Activated naive CD8-positive, alpha-beta T cell treated with anti-CD3 and anti-CD28 coated beads, Interleukin-2, amount 10 ng/mL, durations not matched to agents 7 days and 5 days (primary cell): ENCODE results near the gene C3orf80. TPM values are rescaled to one million over a fixed set of nuclear protein-coding genes. Genes with fewer than 3 reads are reported as not detected.
"Not testable (repeated sequence)": the region's sequence is repeated elsewhere in the genome, so short reads cannot be mapped to it uniquely, and the experiment has no call there.

Experiments used
- ATAC-seq: fragments of 150-1000 bp; cut with Tn5 transposase; one replicate; pipeline ENCODE4 v1.10.0; 2021; ENCODE audit warnings: low read depth, moderate library complexity
- POLR2A ChIA-PET: fragments of 350-600 bp; sonication (Branson Sonifier 250); formaldehyde crosslinking; loops from one replicate; lab custom pipeline; 2021; ENCODE audit warnings: antibody characterized with exemption; lab: Charles Lee
- DNase-seq: peaks from one replicate; pipeline ENCODE4 v3.0.0; 2021
- H3K27ac Mint-ChIP-seq: one replicate; pipeline ENCODE4 v1.8.0; 2022; ENCODE audit warnings: mild to moderate bottlenecking, mixed read lengths
- H3K27me3 Mint-ChIP-seq: one replicate; pipeline ENCODE4 v1.8.0; 2022; ENCODE audit warnings: mild to moderate bottlenecking, moderate library complexity, mixed read lengths
- H3K36me3 Mint-ChIP-seq: one replicate; pipeline ENCODE4 v1.8.0; 2021; ENCODE audit warnings: mild to moderate bottlenecking, mixed read lengths
- H3K4me1 Mint-ChIP-seq: one replicate; pipeline ENCODE4 v1.8.0; 2021; ENCODE audit warnings: mixed read lengths
- H3K4me3 Mint-ChIP-seq: one replicate; pipeline ENCODE4 v1.8.0; 2022; ENCODE audit warnings: mild to moderate bottlenecking, moderate library complexity, mixed read lengths
- H3K9me3 Mint-ChIP-seq: one replicate; pipeline ENCODE4 v1.8.0; 2021; ENCODE audit warnings: mixed read lengths
- total RNA-seq, 2 experiments: library from RNA; stranded (reverse); gene quantifications; one replicate each; pipeline ENCODE4 v1.2.3, GENCODE V29; 2021

The C3orf80 gene
- not detected for total RNA-seq

GRCh38 chr3:160225176-160226025 lies at the start of gene C3orf80:
C3orf80 (plus strand) TSS chr3:160225422; CDS start chr3:160225636, 214 bp downstream.
- Mint-ChIP-seq H3K27me3 (peaks cover 59% of the 10 kb centered on the region), H3K27ac (no peak within 1 kb of the TSS), H3K36me3 (no peaks in the 10 kb centered on the region), H3K4me3 (peak within 1 kb of the TSS; percentile 81), H3K4me1 (peaks cover 10% of the 10 kb centered on the region), H3K9me3 (no peaks in the 10 kb centered on the region)
- ATAC-seq (peak; percentile 88), DNase-seq (peak; percentile 73)
- POLR2A ChIA-PET: no interaction called here

- POLR2A ChIA-PET: no interaction called here
- DNase-seq: no peak
- no peaks in the 10 kb centered on the region for H3K36me3 Mint-ChIP-seq
- H3K9me3 Mint-ChIP-seq: peaks cover 3% of the 10 kb centered on the region
- no peak overlapping the region for H3K27ac Mint-ChIP-seq
- ATAC-seq: no peak
- no peak overlapping the region for H3K4me3 Mint-ChIP-seq
- H3K4me1 Mint-ChIP-seq: peaks cover 5% of the 10 kb centered on the region
- H3K27me3 Mint-ChIP-seq: peaks cover 18% of the 10 kb centered on the region
Measured at GRCh38 chr3:160176923-160177322, 48.3 kb upstream of the C3orf80 start.

- H3K4me3 Mint-ChIP-seq, H3K4me1 Mint-ChIP-seq, H3K27ac Mint-ChIP-seq, POLR2A ChIA-PET, ATAC-seq, DNase-seq, H3K9me3 Mint-ChIP-seq, H3K36me3 Mint-ChIP-seq: not testable (repeated sequence)
- H3K27me3 Mint-ChIP-seq: peaks cover 19% of the 10 kb centered on the region
Measured at GRCh38 chr3:160178661-160179060, 46.6 kb upstream of the C3orf80 start.

- H3K27ac Mint-ChIP-seq, H3K36me3 Mint-ChIP-seq, ATAC-seq, H3K4me3 Mint-ChIP-seq, H3K4me1 Mint-ChIP-seq, DNase-seq, POLR2A ChIA-PET, H3K9me3 Mint-ChIP-seq: not testable (repeated sequence)
- H3K27me3 Mint-ChIP-seq: peaks cover 19% of the 10 kb centered on the region
Measured at GRCh38 chr3:160179403-160179802, 45.8 kb upstream of the C3orf80 start.

- POLR2A ChIA-PET: no interaction called here
- H3K4me1 Mint-ChIP-seq: peaks cover 2% of the 10 kb centered on the region
- no peak overlapping the region for H3K4me3 Mint-ChIP-seq
- no peaks in the 10 kb centered on the region for H3K36me3 Mint-ChIP-seq
- H3K27ac Mint-ChIP-seq: no peak overlapping the region
- peaks cover 3% of the 10 kb centered on the region for H3K9me3 Mint-ChIP-seq
- no peak for ATAC-seq
- peaks cover 19% of the 10 kb centered on the region for H3K27me3 Mint-ChIP-seq
- no peak for DNase-seq
Measured at GRCh38 chr3:160179906-160180305, 45.3 kb upstream of the C3orf80 start.

- peaks cover 3% of the 10 kb centered on the region for H3K9me3 Mint-ChIP-seq
- POLR2A ChIA-PET: no interaction called here
- ATAC-seq: no peak
- H3K4me3 Mint-ChIP-seq: no peak overlapping the region
- H3K27me3 Mint-ChIP-seq: peaks cover 19% of the 10 kb centered on the region
- no peak overlapping the region for H3K27ac Mint-ChIP-seq
- DNase-seq: no peak
- peaks cover 2% of the 10 kb centered on the region for H3K4me1 Mint-ChIP-seq
- no peaks in the 10 kb centered on the region for H3K36me3 Mint-ChIP-seq
Measured at GRCh38 chr3:160180581-160181216, 44.5 kb upstream of the C3orf80 start.

- no peak overlapping the region for H3K27ac Mint-ChIP-seq
- DNase-seq (no peak), ATAC-seq (no peak)
- POLR2A ChIA-PET: no interaction called here
- H3K27me3 Mint-ChIP-seq: peaks cover 23% of the 10 kb centered on the region
- no peaks in the 10 kb centered on the region for H3K36me3 Mint-ChIP-seq
- H3K9me3 Mint-ChIP-seq: no peaks in the 10 kb centered on the region
- no peak overlapping the region for H3K4me3 Mint-ChIP-seq
- peaks cover 2% of the 10 kb centered on the region for H3K4me1 Mint-ChIP-seq
Measured at GRCh38 chr3:160183345-160184076, 41.7 kb upstream of the C3orf80 start.

GRCh38 chr3:160184655-160185054 lies 40.6 kb upstream of the C3orf80 start:
- POLR2A ChIA-PET: no interaction called here
- H3K9me3 Mint-ChIP-seq: no peaks in the 10 kb centered on the region
- ATAC-seq: no peak

GRCh38 chr3:160185751-160186150 lies 39.5 kb upstream of the C3orf80 start:
- ATAC-seq: no peak
- Mint-ChIP-seq H3K4me3 (no peak overlapping the region), H3K27me3 (peaks cover 14% of the 10 kb centered on the region), H3K36me3 (no peaks in the 10 kb centered on the region), H3K27ac (no peak overlapping the region), H3K9me3 (no peaks in the 10 kb centered on the region), H3K4me1 (no peaks in the 10 kb centered on the region)
- POLR2A ChIA-PET: no interaction called here
- DNase-seq: no peak

More at GRCh38 chr3:160184655-160185054, 40.6 kb upstream of the C3orf80 start:
- Mint-ChIP-seq H3K27ac (no peak overlapping the region), H3K27me3 (peaks cover 22% of the 10 kb centered on the region), H3K4me1 (peaks cover 2% of the 10 kb centered on the region), H3K4me3 (no peak overlapping the region), H3K36me3 (no peaks in the 10 kb centered on the region)
- no peak for DNase-seq

- no peak for DNase-seq
Measured at GRCh38 chr3:160187288-160187687, 37.9 kb upstream of the C3orf80 start.

GRCh38 chr3:160192310-160193029 lies 32.8 kb upstream of the C3orf80 start:
- H3K27me3 Mint-ChIP-seq: no peaks in the 10 kb centered on the region
- ATAC-seq (no peak), DNase-seq (no peak)
- no peaks in the 10 kb centered on the region for H3K4me1 Mint-ChIP-seq
- H3K27ac Mint-ChIP-seq: no peak overlapping the region
- POLR2A ChIA-PET: no interaction called here
- no peaks in the 10 kb centered on the region for H3K36me3 Mint-ChIP-seq
- no peaks in the 10 kb centered on the region for H3K9me3 Mint-ChIP-seq
- H3K4me3 Mint-ChIP-seq: no peak overlapping the region

More at GRCh38 chr3:160187288-160187687, 37.9 kb upstream of the C3orf80 start:
- Mint-ChIP-seq H3K4me1 (no peaks in the 10 kb centered on the region), H3K4me3 (no peak overlapping the region), H3K9me3 (no peaks in the 10 kb centered on the region), H3K36me3 (no peaks in the 10 kb centered on the region), H3K27me3 (peaks cover 6% of the 10 kb centered on the region), H3K27ac (no peak overlapping the region)
- POLR2A ChIA-PET: no interaction called here
- ATAC-seq: no peak

- H3K27me3 Mint-ChIP-seq: peaks cover 4% of the 10 kb centered on the region
- H3K4me1 Mint-ChIP-seq: no peaks in the 10 kb centered on the region
- H3K4me3 Mint-ChIP-seq: no peak overlapping the region
- POLR2A ChIA-PET: no interaction called here
- DNase-seq (no peak), ATAC-seq (no peak)
- no peaks in the 10 kb centered on the region for H3K36me3 Mint-ChIP-seq
- H3K27ac Mint-ChIP-seq: no peak overlapping the region
- no peaks in the 10 kb centered on the region for H3K9me3 Mint-ChIP-seq
Measured at GRCh38 chr3:160193644-160194192, 31.5 kb upstream of the C3orf80 start.

- Mint-ChIP-seq H3K4me1 (no peaks in the 10 kb centered on the region), H3K9me3 (no peaks in the 10 kb centered on the region), H3K27me3 (peaks cover 4% of the 10 kb centered on the region), H3K27ac (no peak overlapping the region), H3K36me3 (no peaks in the 10 kb centered on the region), H3K4me3 (no peak overlapping the region)
- POLR2A ChIA-PET: no interaction called here
- ATAC-seq (no peak), DNase-seq (no peak)
Measured at GRCh38 chr3:160194438-160194837, 30.8 kb upstream of the C3orf80 start.
